A549 (cell line): Measurements from ENCODE around the gene B3GAT1.

Source experiments
- ELK1 ChIP-seq: fragments of 150-350 bp; IDR thresholded peaks from 2 replicates; pipeline ENCODE4 v1.6.1; 2014; ENCODE audit warnings: low read depth, mild to moderate bottlenecking, low read length
- HOXA7 ChIP-seq: fragments of 250-450 bp; sonication (Bioruptor Pico); IDR thresholded peaks from 2 replicates; pipeline ENCODE4 v1.5.0; 2020; ENCODE audit warnings: mild to moderate bottlenecking, moderate library complexity
- MAX ChIP-seq: IDR thresholded peaks from 2 replicates; pipeline ENCODE4 v1.6.1; 2012

GRCh38 chr11:134374891-134375550 lies 37.0 kb downstream of the B3GAT1 start:
- TF ChIP-seq ELK1 (no peak), HOXA7 (CRISPR knock-in tag) (no peak), MAX (no peak)
